ENCODE data around the gene PRKCH. TPM values are rescaled to one million over a fixed set of nuclear protein-coding genes. Genes with fewer than 3 reads are reported as not detected.

The PRKCH gene
- total and polyA plus RNA-seq, 2 donors (not counting 3 experiments of a cell fraction or from before 2014, with no cell fraction given) = 97.7 to 103 TPM

DNA sequence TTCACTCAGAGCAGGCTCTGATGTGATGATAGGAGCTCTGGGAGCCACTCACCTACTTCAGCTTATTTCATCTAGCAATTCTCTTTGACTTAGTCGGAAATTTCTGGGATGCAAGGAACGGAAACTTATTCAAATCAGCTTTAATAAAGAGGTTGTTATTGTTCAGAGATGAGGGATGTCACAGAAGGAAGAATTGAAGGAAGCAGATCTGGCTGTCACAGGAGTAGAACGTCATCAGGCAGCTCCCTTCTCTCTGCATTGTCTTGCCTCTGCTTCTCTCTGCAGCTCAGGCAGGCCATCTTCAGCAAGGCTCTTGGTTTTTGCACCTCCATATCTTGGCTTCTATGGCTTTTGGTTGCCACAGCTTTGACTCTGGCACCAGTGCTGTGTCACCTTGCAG, 32.7 kb upstream of the PRKCH start:
- no peak overlapping the region for H3K9ac ChIP-seq (replicated peaks; ENCODE audit: extremely low read depth, insufficient read depth, low read length)
- no peaks in the 10 kb centered on the region for H3K9me1 ChIP-seq (replicated peaks; ENCODE audit: control insufficient read depth, extremely low read depth, insufficient read depth, low read length)
- H2AFZ ChIP-seq (ENCODE audit: low read depth, low read length) = no peak overlapping the region
- DNase-seq (ENCODE audit: low read depth, low spot score) (no peak), FAIRE-seq (no peak)
- no peaks in the 10 kb centered on the region for H3K79me2 ChIP-seq (ENCODE audit: control insufficient read depth, insufficient read depth, low read length)
- H3K4me3 ChIP-seq (replicated peaks in 1 of 3; ENCODE audit: insufficient read depth in 1 of 3, low read depth in 1 of 3, low read length in 3 of 3) = no peak overlapping the region
- no peak for TF ChIP-seq MYC (IDR thresholded peaks at IDR 0.05; ENCODE audit: low read depth, low read length)
- no peak for TF ChIP-seq GATA2 (IDR thresholded peaks at IDR 0.05; ENCODE audit: insufficient read depth, insufficient read length, low read depth, low read length)
- TF ChIP-seq FOS (IDR thresholded peaks at IDR 0.05; ENCODE audit: borderline replicate concordance, insufficient read depth, low read length) = no peak
- no peak for TF ChIP-seq EZH2 (IDR thresholded peaks at IDR 0.05; ENCODE audit: borderline replicate concordance, low read depth, low read length, severe bottlenecking)
- no peak for TF ChIP-seq POLR2A (IDR thresholded peaks at IDR 0.05; ENCODE audit: low read depth, low read length)
- TF ChIP-seq JUN (IDR thresholded peaks at IDR 0.05; ENCODE audit: borderline replicate concordance, insufficient read depth, insufficient read length, low read depth) = no peak
- TF ChIP-seq POLR2AphosphoS5 (IDR thresholded peaks at IDR 0.05; ENCODE audit: insufficient read depth, low read depth, low read length) = no peak
- TF ChIP-seq, protein P1, sequence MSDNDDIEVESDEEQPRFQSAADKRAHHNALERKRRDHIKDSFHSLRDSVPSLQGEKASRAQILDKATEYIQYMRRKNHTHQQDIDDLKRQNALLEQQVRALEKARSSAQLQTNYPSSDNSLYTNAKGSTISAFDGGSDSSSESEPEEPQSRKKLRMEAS (IDR thresholded peaks at IDR 0.05; ENCODE audit: insufficient read depth, insufficient read length) = no peak
- TF ChIP-seq, protein P2, sequence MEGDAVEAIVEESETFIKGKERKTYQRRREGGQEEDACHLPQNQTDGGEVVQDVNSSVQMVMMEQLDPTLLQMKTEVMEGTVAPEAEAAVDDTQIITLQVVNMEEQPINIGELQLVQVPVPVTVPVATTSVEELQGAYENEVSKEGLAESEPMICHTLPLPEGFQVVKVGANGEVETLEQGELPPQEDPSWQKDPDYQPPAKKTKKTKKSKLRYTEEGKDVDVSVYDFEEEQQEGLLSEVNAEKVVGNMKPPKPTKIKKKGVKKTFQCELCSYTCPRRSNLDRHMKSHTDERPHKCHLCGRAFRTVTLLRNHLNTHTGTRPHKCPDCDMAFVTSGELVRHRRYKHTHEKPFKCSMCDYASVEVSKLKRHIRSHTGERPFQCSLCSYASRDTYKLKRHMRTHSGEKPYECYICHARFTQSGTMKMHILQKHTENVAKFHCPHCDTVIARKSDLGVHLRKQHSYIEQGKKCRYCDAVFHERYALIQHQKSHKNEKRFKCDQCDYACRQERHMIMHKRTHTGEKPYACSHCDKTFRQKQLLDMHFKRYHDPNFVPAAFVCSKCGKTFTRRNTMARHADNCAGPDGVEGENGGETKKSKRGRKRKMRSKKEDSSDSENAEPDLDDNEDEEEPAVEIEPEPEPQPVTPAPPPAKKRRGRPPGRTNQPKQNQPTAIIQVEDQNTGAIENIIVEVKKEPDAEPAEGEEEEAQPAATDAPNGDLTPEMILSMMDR (IDR thresholded peaks at IDR 0.05; ENCODE audit: extremely low read depth in 1 of 2, insufficient read depth in 1 of 2, low read depth in 1 of 2, low read length in 2 of 2) = no peak
- no peak overlapping the region for H3K4me2 ChIP-seq (ENCODE audit: insufficient read depth, low read length)
- H4K20me1 ChIP-seq (replicated peaks; ENCODE audit: control insufficient read depth, extremely low read depth, insufficient read depth, low read length) = no peaks in the 10 kb centered on the region
- intact Hi-C loops (cut with micrococcal nuclease) (loop anchor here (5.0 kb wide), 1 partner anchor 956 kb away; no protein-coding TSS in a partner anchor), dilution Hi-C loops (cut with MboI; ENCODE audit: extremely low pct_ligation_motif_present, low sequenced_read_pairs) (loop anchor here (25.0 kb wide), 1 partner anchor 174 kb away; no protein-coding TSS in a partner anchor)
- no peak overlapping the region for H3K27ac ChIP-seq (ENCODE audit: insufficient read depth, low read depth, low read length)
- ChIA-PET POLR2A (no interaction called here), CTCF (interaction anchor here (0.7 to 1.7 kb wide), 6 partner anchors 19 to 957 kb away, joined by 3 to 6 read pairs (median 4); no protein-coding TSS in a partner anchor)
- no peaks in the 10 kb centered on the region for H3K36me3 ChIP-seq (ENCODE audit: control insufficient read depth in 2 of 2, extremely low read depth in 1 of 2, insufficient read depth in 2 of 2, low read length in 2 of 2)
- H3K4me1 ChIP-seq (ENCODE audit: control insufficient read depth, extremely low read depth, insufficient read depth, low read length) = peaks cover 10% of the 10 kb centered on the region
- H3K27me3 ChIP-seq (ENCODE audit: control insufficient read depth in 2 of 2, insufficient read depth in 2 of 2, low read length in 2 of 2) = no peaks in the 10 kb centered on the region
- no peaks in the 10 kb centered on the region for H3K9me3 ChIP-seq (replicated peaks; ENCODE audit: control insufficient read depth, insufficient read depth, low read length)
- BruUV-seq (replicated peaks) = no TSS peak
